NCI-H510A treated with DMSO at 0.1 percent for 48 hours (cell line): ENCODE data around the gene P2RY6.
"Not testable (repeated sequence)": the region's sequence is repeated elsewhere in the genome, so short reads cannot be mapped to it uniquely, and the experiment has no call there.

Experiments
- DNase-seq: peaks from one replicate; lab custom pipeline; 2025; lab: John Stamatoyannopoulos, UW

P2RY6 gene

GRCh38 chr11:73259406-73260126 lies 12.6 kb upstream of the P2RY6 start:
- DNase-seq, result no peak

- no peak for DNase-seq
Measured at GRCh38 chr11:73260127-73260457, 12.0 kb upstream of the P2RY6 start.

- DNase-seq, result no peak
Measured at GRCh38 chr11:73262851-73263495, 9.2 kb upstream of the P2RY6 start.

GRCh38 chr11:73263640-73264039 lies 8.5 kb upstream of the P2RY6 start:
- DNase-seq, result no peak

GRCh38 chr11:73265278-73265810 lies 6.8 kb upstream of the P2RY6 start:
- no peak for DNase-seq

- DNase-seq, result no peak
Measured at GRCh38 chr11:73265853-73266645, 6.1 kb upstream of the P2RY6 start.

GRCh38 chr11:73266646-73267020 lies 5.5 kb upstream of the P2RY6 start:
- no peak for DNase-seq

GRCh38 chr11:73267122-73267846 lies 4.9 kb upstream of the P2RY6 start:
- no peak for DNase-seq

GRCh38 chr11:73267906-73268540 lies 4.1 kb upstream of the P2RY6 start:
- DNase-seq, result no peak

- DNase-seq, result no peak
Measured at GRCh38 chr11:73268671-73269271, 3.4 kb upstream of the P2RY6 start.

- peak; percentile 80 for DNase-seq
Measured at GRCh38 chr11:73269459-73270015, 2.6 kb upstream of the P2RY6 start.

- DNase-seq, result no peak
Measured at GRCh38 chr11:73270016-73270854, 1.9 kb upstream of the P2RY6 start.

GRCh38 chr11:73270855-73271477 lies 1.2 kb upstream of the P2RY6 start:
- no peak for DNase-seq

- DNase-seq, result not testable (repeated sequence)
Measured at GRCh38 chr11:73271478-73271865, 666 bp upstream of the P2RY6 start.

GRCh38 chr11:73272680-73273038 lies 521 bp downstream of the P2RY6 start:
- DNase-seq, result no peak

GRCh38 chr11:73273222-73273895 lies 1.2 kb downstream of the P2RY6 start:
- peak; percentile 66 for DNase-seq

- not testable (repeated sequence) for DNase-seq
Measured at GRCh38 chr11:73274191-73274590, 2.1 kb downstream of the P2RY6 start.

GRCh38 chr11:73274722-73275380 lies 2.7 kb downstream of the P2RY6 start:
- no peak for DNase-seq

- no peak for DNase-seq
Measured at GRCh38 chr11:73275381-73275750, 3.2 kb downstream of the P2RY6 start.
